A549 (cell line): ENCODE measurements around the gene IDH3B.

ENCODE experiments used
- BCL3 ChIP-seq: fragments of >200 bp; sonication (Bioruptor Twin); formaldehyde crosslinking; IDR thresholded peaks from 3 replicates; pipeline ENCODE4 v1.6.1; 2016
- CHD2 ChIP-seq: fragments of 150-350 bp; IDR thresholded peaks from 2 replicates; pipeline ENCODE4 v1.6.1; 2014; ENCODE audit warnings: low read length; ENCODE audit not compliant: partially characterized antibody
- CTCF ChIP-seq: fragments of >200 bp; sonication (Bioruptor Twin); formaldehyde crosslinking; IDR thresholded peaks from 3 replicates; pipeline ENCODE4 v1.5.1; 2016
- GATA3 ChIP-seq: IDR thresholded peaks from 2 replicates; pipeline ENCODE4 v1.6.1; 2012; ENCODE audit warnings: borderline replicate concordance
- JUN ChIP-seq, 2 experiments: fragments of >200 bp; sonication (Bioruptor Twin); formaldehyde crosslinking; IDR thresholded peaks; 2 replicates in 1 of 2; 3 replicates in 1 of 2; pipeline ENCODE4 v1.6.1; 2016 to 2017
- MAX ChIP-seq: IDR thresholded peaks from 2 replicates; pipeline ENCODE4 v1.6.1; 2012
- MAZ ChIP-seq: fragments of 150-350 bp; IDR thresholded peaks from 2 replicates; pipeline ENCODE4 v1.6.1; 2014; ENCODE audit warnings: antibody characterized with exemption, low read depth, low read length, borderline replicate concordance
- POLR2A ChIP-seq: IDR thresholded peaks from 2 replicates; pipeline ENCODE4 v1.6.1; 2012; ENCODE audit warnings: mild to moderate bottlenecking, low read length
- REST ChIP-seq: fragments of 200-600 bp; sonication (generic); IDR thresholded peaks from 2 replicates; pipeline ENCODE4 v1.6.1; 2016; ENCODE audit warnings: antibody characterized with exemption, mild to moderate bottlenecking, moderate library complexity
- USF2 ChIP-seq: fragments of 450-650 bp; IDR thresholded peaks from 2 replicates; pipeline ENCODE4 v1.6.1; 2014; ENCODE audit warnings: antibody characterized with exemption

- TF ChIP-seq MAX (no peak), REST (no peak), MAZ (no peak), USF2 (no peak), CTCF (no peak), BCL3 (no peak), CHD2 (no peak), JUN (IDR thresholded peaks at IDR 0.05) (no peak), GATA3 (no peak), POLR2A (no peak)
Observed at GRCh38 chr20:2625062-2625461, 39.0 kb downstream of the IDH3B start.
